Heart right ventricle (tissue), 16 donors: ENCODE data around the gene POLG. TPM values are rescaled to one million over a fixed set of nuclear protein-coding genes. Genes with fewer than 3 reads are reported as not detected.

Experiments
- ATAC-seq, 8 donors: fragments of 200-7000 bp; cut with Tn5 transposase; one replicate each; pipeline ENCODE4 v1.9.1; 2020; ENCODE audit warnings: mild to moderate bottlenecking in 8 of 8, moderate library complexity in 8 of 8, moderate number of reproducible peaks in 1 of 8
- DNase-seq, 2 donors: peaks; one replicate each; pipeline ENCODE4 v3.0.0-alpha.2; 2020
- H3K27ac ChIP-seq, 10 donors: fragments of 200-600 bp; sonication (generic) in 2 of 10; one replicate each; pipeline versions ENCODE4 v1.5.0 to v1.8.0; 2020 to 2022; ENCODE audit warnings: mild to moderate bottlenecking in 3 of 10
- H3K27me3 ChIP-seq, 7 donors: fragments of 200-600 bp; one replicate each; pipeline ENCODE4 v1.8.0; 2021 to 2022; ENCODE audit warnings: mild to moderate bottlenecking in 2 of 7
- H3K36me3 ChIP-seq, 9 donors: fragments of 200-600 bp; sonication (generic) in 1 of 9; one replicate each; pipeline versions ENCODE4 v1.5.0 to v1.8.0; 2020 to 2022; ENCODE audit warnings: mild to moderate bottlenecking in 2 of 9
- H3K4me1 ChIP-seq, 9 donors: fragments of 200-600 bp; sonication (generic) in 1 of 9; one replicate each; pipeline versions ENCODE4 v1.5.0 to v1.8.0; 2020 to 2022; ENCODE audit warnings: mild to moderate bottlenecking in 4 of 9
- H3K4me3 ChIP-seq, 10 donors: fragments of 200-600 bp; sonication (generic) in 2 of 10; one replicate each; pipeline versions ENCODE4 v1.5.0 to v1.8.0; 2020 to 2022; ENCODE audit warnings: mild to moderate bottlenecking in 7 of 10, moderate library complexity in 2 of 10
- H3K9me3 ChIP-seq, 11 donors: fragments of 200-600 bp in 10 of 11; sonication (generic) in 2 of 11; one replicate each; pipeline versions ENCODE4 v1.5.0 to v1.8.0; 2013 to 2022; ENCODE audit warnings: mild to moderate bottlenecking in 2 of 11, control low read depth in 1 of 11, moderate library complexity in 1 of 11
- WGBS, 2 donors: extraction: QIAGEN DNeasy Blood & Tissue Kit; methylation state at CpG; one replicate each; pipeline ENCODE4 v1.1.7; 2013; ENCODE audit warnings: inconsistent platforms in 1 of 2; 5-methylcytosine and 5-hydroxymethylcytosine counted together
- intact Hi-C, 10 donors: fragments of 100-400 bp; cut with DNase I; formaldehyde crosslinking; loops; one replicate each; pipeline versions ENCODE4 v1.11.1 to v1.14.2; 2022
- polyA plus RNA-seq, 2 donors: library from polyadenylated mRNA; stranded (reverse); fragments of 200-250 nt; gene quantifications; one replicate each; pipeline ENCODE4 v1.2.3, GENCODE V29; 2013
- total RNA-seq, 10 donors: library from RNA; stranded (reverse); fragmentation: NEBNext Ultra II Directional in 3 of 10; extraction: Animal tissue kit (Norgen Biotek cat#: 25700) in 3 of 10; gene quantifications; one replicate each; pipeline versions ENCODE4 v1.2.1 to v1.2.4, GENCODE V29; 2021 to 2023
- TF ChIP-seq, protein P1 (sequence below), 9 donors: fragments of 200-600 bp; sonication (generic) in 2 of 9; IDR thresholded peaks; one replicate each; pipeline versions ENCODE4 v1.5.0 to v1.8.0; 2021 to 2022; ENCODE audit warnings: antibody characterized with exemption in 9 of 9, mild to moderate bottlenecking in 5 of 9, moderate library complexity in 1 of 9
- donor health status: Arrhythmogenic right ventricular cardiomyopathy.
- donor health status: ischemic (EF 13 %, LVEDD 7.1; RV severe dilation, severe dysfunction).
- donor health status: healthy with polysubstance abuse.
- donor health status: DM: no; HTN: yes; CAD: no.
- donor health status: DM: no; HTN: no; CAD: no.
- donor health status: ischemic (EF 25% LVEDD 6.9; RV normal size, moderate dysfunction).
- donor health status: ischemic (EF 25% LVEDD 5.7; RV mildly dilated, moderate dysfunction).
- donor health status: healthy.
- donor health status: DM: yes; HTN: yes; CAD: no.
- donor health status: Ischemic cardiomyopathy.
- donor health status: ischemic (EF 35%, LVEDD 5.7; RV mildly dilated, moderate dysfunction).
- donor health status: nonischemic (EF 11% LVEDD 7.7; RV severe dilation, severe dysfunction).
- donor health status: DM: yes; HTN: yes; CAD: no.
- donor health status: PGD.
- donor health status: ischemic (EF 29% LVEDD 5.4; RV normal size, mild dysfunction).
- donor health status: nonischemic (EF 23%, LVEDD 6.1; RV moderate dilation, normal function).

POLG gene
- total and polyA plus RNA-seq, 12 donors, result 31.1 to 52.5 (median 34.7) TPM

DNA sequence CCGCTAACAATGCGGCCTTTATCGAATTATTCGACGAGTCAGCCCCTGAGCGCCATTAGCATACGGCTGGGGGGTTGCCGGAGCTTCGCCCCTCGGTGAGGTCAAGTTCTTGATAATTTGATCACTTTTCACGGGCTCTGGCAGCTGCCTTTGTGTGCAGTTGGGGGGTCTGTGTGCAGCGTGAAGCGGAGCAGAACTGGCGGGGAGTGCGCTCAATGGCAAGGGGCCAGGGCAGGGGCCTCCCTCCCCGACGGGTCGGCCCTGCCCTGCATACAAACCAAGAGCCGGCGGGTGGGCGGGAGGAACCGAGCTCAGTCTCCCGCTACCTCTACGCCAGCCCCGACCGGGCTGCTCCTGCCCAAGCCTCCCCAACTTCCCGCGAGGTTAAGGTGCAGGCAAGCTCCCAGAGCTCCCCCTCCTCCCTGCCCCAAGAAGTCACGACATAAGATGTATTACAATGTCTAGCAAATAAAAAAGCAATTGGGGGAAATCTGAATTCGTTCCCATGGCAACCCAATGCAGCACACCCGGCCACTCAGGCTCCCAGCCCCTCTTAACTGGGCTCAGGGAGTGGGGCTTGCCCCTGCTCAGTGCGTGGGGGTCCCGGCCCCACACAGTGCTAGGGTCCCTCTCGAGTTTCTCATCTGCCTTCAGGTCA, 34.1 kb upstream of the POLG start:
- DNase-seq, result no peak
- WGBS, 2 donors, result 2% methylated on average over 30 to 34 of the region's 34 CpGs

DNA sequence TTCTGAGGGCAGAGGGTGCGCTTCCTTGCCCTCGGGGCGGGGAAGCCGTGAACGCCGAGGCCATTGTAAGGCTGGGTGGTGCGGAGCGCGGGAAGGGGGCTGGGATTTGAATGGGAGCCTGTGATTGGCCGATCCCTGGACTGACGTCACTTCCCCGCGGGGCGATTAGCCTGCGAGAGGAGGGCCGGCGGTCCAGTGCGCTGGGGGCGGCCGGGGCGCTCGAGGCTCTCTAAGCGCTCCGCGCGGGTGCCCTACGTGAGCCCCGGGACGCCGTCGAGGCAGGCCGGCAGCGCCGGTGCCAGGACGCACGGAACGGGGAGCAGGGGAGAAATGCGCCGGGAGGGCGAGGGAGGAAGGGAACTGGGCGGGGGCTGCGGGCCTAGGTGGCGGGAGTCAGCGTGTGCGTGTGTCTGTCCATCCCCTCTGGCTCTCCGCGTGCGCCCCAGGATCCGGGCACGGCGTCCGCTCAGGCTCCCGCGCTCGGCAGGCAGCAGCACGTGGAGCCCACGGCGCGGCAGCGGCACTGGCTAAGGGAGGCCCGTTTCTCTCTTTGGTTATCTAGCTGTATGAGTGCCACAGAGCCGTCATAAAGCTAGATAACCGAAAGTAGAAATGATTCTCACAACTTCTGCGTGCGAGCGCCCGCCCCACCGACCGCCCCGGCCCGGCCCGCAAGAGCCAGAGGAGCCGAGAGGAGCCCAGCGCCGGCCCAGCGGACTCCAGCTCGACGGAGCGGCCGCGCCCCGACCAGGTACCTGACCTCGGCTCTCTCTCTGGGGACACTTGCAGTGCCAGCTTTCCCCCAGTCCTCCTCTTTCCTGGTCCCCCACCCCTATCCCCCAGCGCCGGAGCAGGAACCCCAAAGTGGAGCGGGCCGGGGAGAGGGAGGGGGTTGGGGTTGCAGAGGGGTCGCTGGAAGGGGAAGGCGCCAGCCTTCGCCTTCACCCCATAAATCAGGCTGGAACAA, 33.1 kb upstream of the POLG start:
- Histone ChIP-seq H3K9me3 (no peaks in the 10 kb centered on the region), H3K27ac (no peak overlapping the region), H3K36me3 (no peaks in the 10 kb centered on the region), H3K4me1 (peaks cover 0 to 41% (median 18%) of the 10 kb centered on the region in 9 donors), H3K4me3 (peak overlapping the region in 7 of 10 donors; percentile 5 to 34 (median 8)), H3K27me3 (peaks cover 74 to 100% (median 100%) of the 10 kb centered on the region in 7 donors)
- TF ChIP-seq, protein P1, sequence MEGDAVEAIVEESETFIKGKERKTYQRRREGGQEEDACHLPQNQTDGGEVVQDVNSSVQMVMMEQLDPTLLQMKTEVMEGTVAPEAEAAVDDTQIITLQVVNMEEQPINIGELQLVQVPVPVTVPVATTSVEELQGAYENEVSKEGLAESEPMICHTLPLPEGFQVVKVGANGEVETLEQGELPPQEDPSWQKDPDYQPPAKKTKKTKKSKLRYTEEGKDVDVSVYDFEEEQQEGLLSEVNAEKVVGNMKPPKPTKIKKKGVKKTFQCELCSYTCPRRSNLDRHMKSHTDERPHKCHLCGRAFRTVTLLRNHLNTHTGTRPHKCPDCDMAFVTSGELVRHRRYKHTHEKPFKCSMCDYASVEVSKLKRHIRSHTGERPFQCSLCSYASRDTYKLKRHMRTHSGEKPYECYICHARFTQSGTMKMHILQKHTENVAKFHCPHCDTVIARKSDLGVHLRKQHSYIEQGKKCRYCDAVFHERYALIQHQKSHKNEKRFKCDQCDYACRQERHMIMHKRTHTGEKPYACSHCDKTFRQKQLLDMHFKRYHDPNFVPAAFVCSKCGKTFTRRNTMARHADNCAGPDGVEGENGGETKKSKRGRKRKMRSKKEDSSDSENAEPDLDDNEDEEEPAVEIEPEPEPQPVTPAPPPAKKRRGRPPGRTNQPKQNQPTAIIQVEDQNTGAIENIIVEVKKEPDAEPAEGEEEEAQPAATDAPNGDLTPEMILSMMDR (IDR thresholded peaks at IDR 0.05), result no peak
- WGBS, 2 donors, result 1 to 3% methylated on average over 88 to 90 of the region's 90 CpGs
- ATAC-seq (peak in 1 of 8 donors; percentile 26), DNase-seq (no peak)
- intact Hi-C loops, result loop anchor here in 2 of 10 donors (5.0 kb wide), 2 partner anchors 35 to 40 kb away; no protein-coding TSS in a partner anchor

More for the DNA sequence above, 34.1 kb upstream of the POLG start:
- no peak for ATAC-seq
- intact Hi-C loops, result loop anchor here in 2 of 10 donors (5.0 kb wide), 2 partner anchors 34 to 39 kb away; no protein-coding TSS in a partner anchor
- TF ChIP-seq, protein P1 (IDR thresholded peaks at IDR 0.05), result no peak
- Histone ChIP-seq H3K36me3 (no peaks in the 10 kb centered on the region), H3K27ac (no peak overlapping the region), H3K27me3 (peaks cover 72 to 100% (median 100%) of the 10 kb centered on the region in 7 donors), H3K4me1 (peaks cover 0 to 36% (median 18%) of the 10 kb centered on the region in 9 donors), H3K9me3 (no peaks in the 10 kb centered on the region), H3K4me3 (no peak overlapping the region)

DNA sequence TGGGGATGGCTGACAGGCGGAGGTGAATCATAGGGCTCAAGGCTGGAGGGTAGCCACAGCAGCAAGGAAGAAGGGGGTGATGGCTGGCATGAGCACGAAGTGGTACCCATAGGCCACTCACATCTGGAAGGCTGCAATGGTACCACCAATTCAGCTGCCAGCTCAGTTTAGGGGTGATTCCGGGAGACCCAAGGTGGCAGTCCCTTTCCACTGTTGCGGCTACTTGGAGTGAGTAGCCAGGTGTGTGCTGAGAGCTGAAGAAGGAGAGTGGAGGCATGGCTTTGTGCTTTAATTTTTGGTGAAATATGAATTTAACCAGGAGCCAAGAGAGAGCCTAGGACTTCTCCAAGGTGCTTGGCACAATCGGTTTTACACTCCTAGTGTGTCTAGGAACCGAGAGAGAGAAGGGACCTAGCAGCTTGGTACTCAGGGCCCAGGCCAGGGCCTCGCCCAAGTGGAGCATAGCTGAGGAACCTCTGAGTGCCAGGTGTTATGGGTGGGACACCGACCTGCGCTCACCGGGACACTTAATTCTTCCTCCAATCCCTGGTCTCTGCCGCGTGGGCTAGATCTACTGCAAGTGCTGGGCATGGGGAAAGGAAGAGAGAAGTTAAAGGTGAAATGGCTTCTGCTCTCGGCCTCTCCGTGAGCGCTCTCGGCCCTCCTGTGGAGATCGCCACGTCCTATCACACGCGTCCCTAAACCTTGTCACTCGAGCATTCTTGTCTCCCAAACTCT, 32.2 kb upstream of the POLG start:
- H3K27me3 ChIP-seq, result peaks cover 72 to 100% (median 100%) of the 10 kb centered on the region in 7 donors
- ATAC-seq (no peak), DNase-seq (no peak)
- TF ChIP-seq, protein P1 (IDR thresholded peaks at IDR 0.05), result no peak
- H3K36me3 ChIP-seq, result no peaks in the 10 kb centered on the region
- H3K4me3 ChIP-seq, result peak overlapping the region in 3 of 10 donors; percentile 8 to 14 (median 10)
- H3K27ac ChIP-seq, result no peak overlapping the region
- peaks cover 0 to 50% (median 18%) of the 10 kb centered on the region in 9 donors for H3K4me1 ChIP-seq
- intact Hi-C loops, result loop anchor here in 2 of 10 donors (5.0 kb wide), 2 partner anchors 35 to 40 kb away; no protein-coding TSS in a partner anchor
- H3K9me3 ChIP-seq, result no peaks in the 10 kb centered on the region
- WGBS, 2 donors, result 17 to 18% methylated on average over 21 of the region's 21 CpGs
